Activated naive CD4-positive, alpha-beta T cell treated with anti-CD3 and anti-CD28 coated beads, Interleukin-2, amount 10 ng/mL, durations not matched to agents 7 days and 5 days (primary cell): ENCODE measurements around the gene CTSE.

ENCODE experiments used
- CTCF ChIA-PET: fragments of 350-600 bp; sonication (Branson Sonifier 250); formaldehyde crosslinking; loops from one replicate; lab custom pipeline; 2021; ENCODE audit warnings: antibody characterized with exemption; lab: Charles Lee
- DNase-seq: peaks from one replicate; pipeline ENCODE4 v3.0.0-alpha.2; 2020
- H3K27ac Mint-ChIP-seq: one replicate; pipeline ENCODE4 v1.8.0; 2021; ENCODE audit warnings: mild to moderate bottlenecking, moderate library complexity, mixed read lengths
- H3K27me3 Mint-ChIP-seq: one replicate; pipeline ENCODE4 v1.8.0; 2021; ENCODE audit warnings: mild to moderate bottlenecking, mixed read lengths
- H3K36me3 Mint-ChIP-seq: one replicate; pipeline ENCODE4 v1.8.0; 2021; ENCODE audit warnings: mixed read lengths
- H3K4me1 Mint-ChIP-seq: one replicate; pipeline ENCODE4 v1.8.0; 2021; ENCODE audit warnings: mixed read lengths
- H3K4me3 Mint-ChIP-seq: one replicate; pipeline ENCODE4 v1.8.0; 2021; ENCODE audit warnings: mild to moderate bottlenecking, moderate library complexity, mixed read lengths
- H3K9me3 Mint-ChIP-seq: one replicate; pipeline ENCODE4 v1.8.0; 2021; ENCODE audit warnings: mixed read lengths

The CTSE gene

GRCh38 chr1:205974712-205975111 is 49.0 kb downstream of the CTSE start:
- peaks cover 14% of the 10 kb centered on the region for H3K9me3 Mint-ChIP-seq
- H3K36me3 Mint-ChIP-seq = no peaks in the 10 kb centered on the region
- H3K4me3 Mint-ChIP-seq = no peak overlapping the region
- no peaks in the 10 kb centered on the region for H3K27me3 Mint-ChIP-seq
- CTCF ChIA-PET = no interaction called here
- H3K27ac Mint-ChIP-seq = no peak overlapping the region
- H3K4me1 Mint-ChIP-seq = no peaks in the 10 kb centered on the region
- DNase-seq = no peak

DNA sequence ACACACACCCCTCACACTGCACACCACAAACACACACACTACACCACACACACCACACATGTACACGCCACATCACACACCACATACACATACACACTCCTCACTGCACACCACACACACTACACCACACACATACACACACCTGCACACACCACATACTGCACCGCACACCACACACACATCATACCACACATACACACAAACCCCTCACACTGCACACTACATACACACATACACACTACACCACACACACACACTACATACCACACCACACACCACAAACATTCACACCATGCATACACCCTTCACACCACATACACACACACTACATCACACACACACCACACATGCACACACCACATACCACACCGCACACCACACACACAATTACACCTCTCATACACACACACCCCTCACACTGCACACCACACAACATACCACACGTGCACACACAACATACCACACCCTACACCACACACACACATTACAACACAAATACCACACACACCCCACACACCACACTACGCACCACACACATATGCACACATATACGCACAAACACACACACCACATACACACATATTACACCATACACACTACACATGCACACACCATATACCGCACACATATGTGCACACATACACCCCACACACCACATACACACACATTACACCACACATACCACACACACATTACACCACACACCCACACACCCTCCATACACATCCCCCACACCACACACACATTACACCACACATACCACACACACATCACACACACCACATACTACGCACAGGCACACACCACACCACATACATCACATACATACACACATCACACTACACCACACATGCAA is 50.1 kb downstream of the CTSE start:
- H3K4me1 Mint-ChIP-seq = no peaks in the 10 kb centered on the region
- H3K27me3 Mint-ChIP-seq = no peaks in the 10 kb centered on the region
- DNase-seq = no peak
- CTCF ChIA-PET = no interaction called here
- no peaks in the 10 kb centered on the region for H3K36me3 Mint-ChIP-seq
- no peak overlapping the region for H3K4me3 Mint-ChIP-seq
- H3K9me3 Mint-ChIP-seq = peaks cover 14% of the 10 kb centered on the region
- no peak overlapping the region for H3K27ac Mint-ChIP-seq

- Mint-ChIP-seq H3K4me1 (no peaks in the 10 kb centered on the region), H3K27ac (no peak overlapping the region), H3K36me3 (no peaks in the 10 kb centered on the region), H3K4me3 (no peak overlapping the region), H3K27me3 (peaks cover under 1% of the 10 kb centered on the region), H3K9me3 (peaks cover 14% of the 10 kb centered on the region)
- no peak for DNase-seq
- CTCF ChIA-PET = no interaction called here
Observed at GRCh38 chr1:205972491-205973168, 51.1 kb downstream of the CTSE start.

DNA sequence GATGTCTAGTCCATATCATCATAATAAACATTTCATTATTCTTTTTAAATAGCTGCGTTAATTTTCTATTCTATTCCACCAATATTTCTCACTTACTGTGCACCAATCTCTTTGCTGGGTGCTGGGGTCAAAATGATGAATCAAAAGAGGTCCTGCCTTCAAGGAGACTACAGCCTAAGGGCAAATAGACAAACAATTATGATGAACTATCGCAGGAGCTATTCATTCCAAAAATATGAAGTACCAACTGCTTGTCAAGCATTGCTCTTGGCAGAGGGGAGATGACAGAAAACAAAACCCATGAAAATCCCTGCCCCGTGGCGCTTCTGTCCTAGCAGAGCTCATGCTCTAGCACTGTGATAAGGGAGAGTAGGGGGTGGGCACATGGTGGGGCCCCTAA is 51.6 kb downstream of the CTSE start:
- CTCF ChIA-PET = interaction anchor here (0.6 kb wide), 1 partner anchor 53 kb away, joined by 4 read pairs; no protein-coding TSS in a partner anchor
- H3K27ac Mint-ChIP-seq = no peak overlapping the region
- H3K27me3 Mint-ChIP-seq = peaks cover 6% of the 10 kb centered on the region
- no peaks in the 10 kb centered on the region for H3K4me1 Mint-ChIP-seq
- H3K9me3 Mint-ChIP-seq = peaks cover 14% of the 10 kb centered on the region
- H3K36me3 Mint-ChIP-seq = no peaks in the 10 kb centered on the region
- DNase-seq = no peak
- H3K4me3 Mint-ChIP-seq = no peak overlapping the region

DNA sequence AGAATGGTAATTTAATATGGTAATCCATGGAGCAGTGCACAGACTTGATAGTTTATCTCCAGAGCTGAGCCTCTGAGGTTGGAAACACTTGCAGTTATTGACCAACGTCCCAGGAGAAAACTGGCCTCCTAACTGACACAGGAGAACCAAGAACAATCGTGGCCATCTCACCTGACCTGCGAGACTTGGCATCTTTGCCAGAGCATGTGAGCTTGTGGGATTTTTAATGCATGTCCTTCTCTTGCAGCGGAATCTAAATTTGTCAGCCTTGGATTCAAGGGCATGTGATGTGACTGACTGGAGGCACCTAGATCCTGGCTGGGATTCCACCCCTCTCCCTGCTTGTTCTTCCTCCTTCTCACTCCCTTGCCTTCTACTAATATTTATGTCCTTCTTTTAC is 52.6 kb downstream of the CTSE start:
- Mint-ChIP-seq H3K9me3 (peaks cover 14% of the 10 kb centered on the region), H3K4me3 (no peak overlapping the region), H3K27me3 (peaks cover 6% of the 10 kb centered on the region), H3K4me1 (no peaks in the 10 kb centered on the region), H3K27ac (no peak overlapping the region), H3K36me3 (no peaks in the 10 kb centered on the region)
- DNase-seq = no peak
- CTCF ChIA-PET = interaction anchor here (0.9 to 1.0 kb wide), 2 partner anchors 179 to 314 kb away, joined by 3 to 4 read pairs; no protein-coding TSS in a partner anchor

DNA sequence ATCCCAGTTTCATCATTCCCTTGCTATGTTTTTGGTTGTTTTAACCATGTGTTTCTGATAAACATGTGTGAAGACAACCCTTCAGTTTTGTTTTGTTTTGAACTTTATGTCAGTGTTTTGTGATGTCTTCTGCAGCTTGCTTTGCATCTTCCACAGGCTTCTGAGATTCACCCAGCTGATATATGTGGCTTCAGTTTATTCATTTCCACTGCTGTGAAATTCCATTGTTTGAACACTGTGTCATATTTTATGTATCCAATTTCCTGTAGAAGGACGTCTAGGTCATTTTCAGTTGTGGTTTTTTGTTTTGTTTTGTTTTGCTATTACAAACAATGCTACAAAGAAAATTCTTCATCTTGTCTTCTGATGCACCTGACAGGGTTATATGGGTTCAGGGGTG is 53.2 kb downstream of the CTSE start:
- Mint-ChIP-seq H3K27ac (no peak overlapping the region), H3K4me3 (no peak overlapping the region), H3K27me3 (peaks cover 7% of the 10 kb centered on the region), H3K36me3 (no peaks in the 10 kb centered on the region), H3K4me1 (no peaks in the 10 kb centered on the region), H3K9me3 (peaks cover 14% of the 10 kb centered on the region)
- CTCF ChIA-PET = interaction anchor here (0.9 to 1.1 kb wide), 2 partner anchors 9 to 179 kb away, joined by 3 read pairs; no protein-coding TSS in a partner anchor
- DNase-seq = no peak

GRCh38 chr1:205969229-205969628 is 54.5 kb downstream of the CTSE start:
- H3K4me1 Mint-ChIP-seq = no peaks in the 10 kb centered on the region
- no peak overlapping the region for H3K4me3 Mint-ChIP-seq
- H3K9me3 Mint-ChIP-seq = peaks cover 4% of the 10 kb centered on the region
- CTCF ChIA-PET = interaction anchor here (1.1 to 2.7 kb wide), 6 partner anchors 8 to 310 kb away, joined by 3 to 16 read pairs (median 3); no protein-coding TSS in a partner anchor
- peaks cover 17% of the 10 kb centered on the region for H3K27me3 Mint-ChIP-seq
- no peak overlapping the region for H3K27ac Mint-ChIP-seq
- H3K36me3 Mint-ChIP-seq = no peaks in the 10 kb centered on the region
- no peak for DNase-seq

DNA sequence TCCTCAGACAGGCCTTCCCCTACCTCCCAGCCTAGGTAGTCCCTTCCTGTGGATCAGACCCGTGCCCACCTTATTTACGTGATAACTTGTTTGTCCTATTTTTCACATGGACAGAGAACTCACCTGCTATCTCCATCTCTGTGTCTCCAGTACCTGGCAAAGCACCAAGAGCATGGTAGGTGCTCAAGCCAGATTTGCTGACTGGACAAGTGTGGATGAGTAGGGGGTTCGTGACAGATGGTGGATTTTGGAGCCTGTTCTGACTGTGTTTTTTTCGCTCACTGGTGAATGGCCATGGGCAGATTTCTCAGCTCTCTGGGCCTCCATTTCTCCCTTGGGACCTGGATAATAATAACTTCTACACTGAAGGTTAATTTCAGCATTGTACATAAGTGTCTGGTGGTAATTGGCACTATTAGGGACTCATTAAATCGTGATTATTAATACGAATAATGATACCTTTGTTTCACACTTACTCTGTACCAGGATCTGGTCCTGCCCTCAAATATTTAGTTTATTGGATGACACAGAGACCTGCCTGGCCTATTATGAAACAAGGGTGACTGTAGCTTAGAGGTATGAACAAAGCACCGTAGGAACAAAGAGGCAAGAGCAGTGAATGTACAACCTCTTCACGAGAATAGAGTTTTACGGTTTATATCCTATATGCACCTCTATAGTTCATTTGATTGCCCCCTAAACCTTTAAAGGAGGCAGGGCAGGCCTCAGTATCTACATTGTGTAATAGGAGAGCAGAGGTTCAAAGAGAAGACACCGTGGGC is 56.0 kb downstream of the CTSE start:
- no peak overlapping the region for H3K4me3 Mint-ChIP-seq
- DNase-seq = no peak
- H3K27me3 Mint-ChIP-seq = peaks cover 26% of the 10 kb centered on the region
- no peaks in the 10 kb centered on the region for H3K36me3 Mint-ChIP-seq
- H3K4me1 Mint-ChIP-seq = no peaks in the 10 kb centered on the region
- no peaks in the 10 kb centered on the region for H3K9me3 Mint-ChIP-seq
- CTCF ChIA-PET = interaction anchor here (1.3 to 2.7 kb wide), 3 partner anchors 10 to 185 kb away, joined by 3 to 16 read pairs (median 11); no protein-coding TSS in a partner anchor
- no peak overlapping the region for H3K27ac Mint-ChIP-seq

- Mint-ChIP-seq H3K27me3 (peaks cover 45% of the 10 kb centered on the region), H3K9me3 (no peaks in the 10 kb centered on the region), H3K27ac (no peak overlapping the region), H3K36me3 (no peaks in the 10 kb centered on the region), H3K4me1 (peaks cover 2% of the 10 kb centered on the region), H3K4me3 (no peak overlapping the region)
- CTCF ChIA-PET = interaction anchor here (0.8 to 3.0 kb wide), 3 partner anchors 12 to 48 kb away, joined by 3 to 24 read pairs (median 3); no protein-coding TSS in a partner anchor
- no peak for DNase-seq
Observed at GRCh38 chr1:205965036-205965884, 58.4 kb downstream of the CTSE start.

DNA sequence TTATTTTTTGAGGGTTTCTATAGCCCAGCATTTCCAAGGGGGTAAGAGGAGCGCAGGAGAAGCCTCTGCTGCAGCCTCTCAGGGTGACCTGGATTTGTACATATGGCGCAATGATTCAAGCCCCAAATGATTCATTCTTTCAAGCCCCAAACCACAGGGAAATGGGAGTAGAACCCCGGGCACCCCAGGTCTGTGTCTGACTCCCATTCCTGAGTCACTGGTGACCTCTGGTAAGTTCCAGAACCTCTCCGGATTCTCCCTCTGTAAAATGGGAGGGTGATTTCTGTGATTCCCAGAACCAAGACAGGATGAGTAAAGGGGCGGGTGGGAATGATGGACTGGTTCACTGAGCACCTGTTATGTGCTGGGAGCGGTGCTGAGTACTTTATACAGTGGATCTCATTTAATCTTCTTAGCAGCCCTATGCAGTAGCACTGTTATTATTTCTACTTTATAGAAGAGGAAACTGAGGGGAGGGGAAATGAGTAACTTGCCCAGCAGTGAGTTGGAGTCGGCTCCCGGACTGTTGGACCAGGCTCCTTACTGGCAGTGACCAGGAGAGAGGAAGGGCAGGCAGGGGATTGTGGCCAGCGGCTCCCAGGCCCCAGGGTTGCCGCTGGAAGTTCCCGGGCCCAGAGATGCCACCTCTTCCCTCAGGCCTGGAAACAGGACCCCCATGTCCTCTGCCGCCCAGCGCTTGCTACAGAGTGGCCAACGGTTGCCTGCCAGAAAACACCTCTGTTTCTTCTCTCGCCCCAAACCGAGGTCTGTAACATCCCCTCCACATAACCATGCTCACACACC is 60.1 kb downstream of the CTSE start:
- Mint-ChIP-seq H3K4me1 (peaks cover 2% of the 10 kb centered on the region), H3K4me3 (no peak overlapping the region), H3K36me3 (no peaks in the 10 kb centered on the region), H3K27ac (no peak overlapping the region), H3K9me3 (no peaks in the 10 kb centered on the region), H3K27me3 (peaks cover 61% of the 10 kb centered on the region)
- no peak for DNase-seq
- CTCF ChIA-PET = no interaction called here

DNA sequence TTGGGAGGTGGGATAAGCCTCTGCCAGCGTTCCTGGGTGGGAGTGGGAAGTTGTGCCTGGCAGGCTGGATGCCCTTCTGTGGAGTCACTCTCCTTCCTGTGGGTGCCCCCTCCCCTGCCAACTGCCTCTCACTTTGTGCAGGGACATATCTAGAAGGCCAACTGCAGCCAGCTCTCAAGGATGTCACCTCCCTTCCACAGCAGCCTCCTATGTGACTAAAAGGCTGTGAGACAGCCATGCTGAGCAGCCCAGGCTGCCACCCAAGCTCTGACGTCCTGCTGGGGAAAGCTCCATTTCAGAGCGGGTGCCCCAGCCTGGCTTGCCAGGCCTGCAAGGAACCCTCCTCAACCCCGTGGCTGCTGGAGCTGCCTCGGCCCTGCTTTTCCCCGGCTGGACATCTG is 60.9 kb downstream of the CTSE start:
- H3K27ac Mint-ChIP-seq = no peak overlapping the region
- no peak for DNase-seq
- H3K9me3 Mint-ChIP-seq = no peaks in the 10 kb centered on the region
- no peak overlapping the region for H3K4me3 Mint-ChIP-seq
- H3K36me3 Mint-ChIP-seq = no peaks in the 10 kb centered on the region
- H3K4me1 Mint-ChIP-seq = peaks cover 2% of the 10 kb centered on the region
- CTCF ChIA-PET = no interaction called here
- H3K27me3 Mint-ChIP-seq = peaks cover 64% of the 10 kb centered on the region

DNA sequence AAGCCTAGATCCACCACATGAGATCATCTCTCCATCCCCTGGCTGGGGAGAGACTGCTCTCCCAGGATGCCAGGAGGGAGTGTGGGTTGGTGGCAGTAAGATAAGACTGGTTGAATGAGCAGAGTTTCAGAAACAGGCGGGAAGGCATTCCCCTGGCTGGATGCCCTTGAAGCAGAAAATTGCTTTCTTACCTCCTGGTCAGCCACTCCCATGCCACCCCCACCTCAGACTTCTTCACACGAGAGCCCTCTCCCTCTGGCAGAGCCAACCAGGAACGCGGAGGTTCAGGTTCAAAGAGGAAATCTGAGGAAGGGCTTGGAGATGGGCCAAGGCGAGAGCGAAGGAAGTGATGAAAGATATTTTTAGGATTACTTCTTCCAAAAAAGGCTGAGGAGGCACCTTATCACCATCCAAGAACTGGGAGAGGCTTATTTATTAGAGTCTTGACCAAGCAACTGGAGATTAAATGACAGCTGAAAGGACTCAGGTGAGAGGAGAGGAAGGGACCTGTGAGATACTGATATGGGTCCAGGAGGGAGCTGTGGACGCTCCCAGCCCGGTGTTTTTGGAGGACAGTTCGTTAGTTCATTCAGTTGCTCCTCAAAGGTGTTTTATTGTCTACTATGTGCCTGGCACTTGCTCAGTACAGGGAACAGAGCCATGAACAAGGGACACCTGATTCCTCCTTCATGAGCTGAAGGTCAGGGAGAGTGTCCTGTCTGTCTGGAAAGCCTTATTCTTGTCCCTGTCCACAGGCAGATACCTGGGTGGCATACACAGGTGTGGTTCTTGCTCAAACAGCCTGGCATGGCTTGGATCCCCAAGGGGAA is 61.5 kb downstream of the CTSE start:
- CTCF ChIA-PET = interaction anchor here (0.6 to 1.3 kb wide), 3 partner anchors 8 to 41 kb away, joined by 3 to 8 read pairs (median 3); no protein-coding TSS in a partner anchor
- no peaks in the 10 kb centered on the region for H3K36me3 Mint-ChIP-seq
- H3K27ac Mint-ChIP-seq = no peak overlapping the region
- no peaks in the 10 kb centered on the region for H3K9me3 Mint-ChIP-seq
- no peak overlapping the region for H3K4me3 Mint-ChIP-seq
- DNase-seq = no peak
- peaks cover 2% of the 10 kb centered on the region for H3K4me1 Mint-ChIP-seq
- H3K27me3 Mint-ChIP-seq = peaks cover 61% of the 10 kb centered on the region
